ENCODE measurements around the gene R3HDM4.

R3HDM4 gene

DNA sequence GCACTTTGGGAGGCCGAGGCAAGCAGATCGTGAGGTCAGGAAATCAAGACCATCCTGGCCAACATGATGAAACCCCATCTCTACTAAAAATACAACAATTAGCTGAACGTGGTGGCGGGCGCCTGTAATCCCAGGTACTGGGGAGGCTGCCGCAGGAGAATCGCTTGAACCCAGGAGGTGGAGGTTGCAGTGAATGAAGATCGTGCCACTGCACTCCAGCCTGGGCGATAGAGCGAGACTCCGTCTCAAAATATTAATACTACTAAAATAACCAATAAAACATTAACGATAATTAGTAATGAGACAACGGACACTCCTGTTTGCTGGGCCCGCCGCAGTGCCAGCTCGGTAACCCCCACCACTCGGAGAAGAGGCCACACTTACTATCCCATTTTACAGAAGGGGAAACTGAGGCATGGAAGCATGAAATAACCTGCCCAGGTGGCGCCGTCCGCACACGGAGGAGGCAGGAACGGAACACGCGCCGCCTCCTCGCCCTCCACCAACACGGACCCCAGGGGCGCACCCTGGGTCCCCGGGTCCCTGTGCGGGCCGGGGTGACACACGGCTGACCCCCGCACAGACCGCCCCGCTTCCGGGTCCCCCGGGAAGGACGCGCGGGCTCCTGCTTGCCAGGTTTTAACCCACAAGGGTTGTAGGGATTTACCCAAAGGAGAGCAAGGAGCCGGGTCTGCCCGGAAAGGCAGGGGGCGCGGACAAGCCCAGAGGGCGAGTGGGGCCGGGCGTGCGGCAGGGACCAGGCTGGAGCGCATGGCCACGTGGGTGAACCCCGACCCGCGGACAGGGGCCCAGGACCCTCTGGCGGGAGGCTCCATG is 1.6 kb downstream of the R3HDM4 start:
- no peak overlapping the region for H3K4me3 ChIP-seq (ENCODE audit: low read depth, low read length)
- no peak for DNase-seq (ENCODE audit: low read depth)
- TF ChIP-seq, protein P1, sequence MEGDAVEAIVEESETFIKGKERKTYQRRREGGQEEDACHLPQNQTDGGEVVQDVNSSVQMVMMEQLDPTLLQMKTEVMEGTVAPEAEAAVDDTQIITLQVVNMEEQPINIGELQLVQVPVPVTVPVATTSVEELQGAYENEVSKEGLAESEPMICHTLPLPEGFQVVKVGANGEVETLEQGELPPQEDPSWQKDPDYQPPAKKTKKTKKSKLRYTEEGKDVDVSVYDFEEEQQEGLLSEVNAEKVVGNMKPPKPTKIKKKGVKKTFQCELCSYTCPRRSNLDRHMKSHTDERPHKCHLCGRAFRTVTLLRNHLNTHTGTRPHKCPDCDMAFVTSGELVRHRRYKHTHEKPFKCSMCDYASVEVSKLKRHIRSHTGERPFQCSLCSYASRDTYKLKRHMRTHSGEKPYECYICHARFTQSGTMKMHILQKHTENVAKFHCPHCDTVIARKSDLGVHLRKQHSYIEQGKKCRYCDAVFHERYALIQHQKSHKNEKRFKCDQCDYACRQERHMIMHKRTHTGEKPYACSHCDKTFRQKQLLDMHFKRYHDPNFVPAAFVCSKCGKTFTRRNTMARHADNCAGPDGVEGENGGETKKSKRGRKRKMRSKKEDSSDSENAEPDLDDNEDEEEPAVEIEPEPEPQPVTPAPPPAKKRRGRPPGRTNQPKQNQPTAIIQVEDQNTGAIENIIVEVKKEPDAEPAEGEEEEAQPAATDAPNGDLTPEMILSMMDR (IDR thresholded peaks at IDR 0.05; ENCODE audit: control insufficient read depth, extremely low read depth, insufficient read depth) = no peak

DNA sequence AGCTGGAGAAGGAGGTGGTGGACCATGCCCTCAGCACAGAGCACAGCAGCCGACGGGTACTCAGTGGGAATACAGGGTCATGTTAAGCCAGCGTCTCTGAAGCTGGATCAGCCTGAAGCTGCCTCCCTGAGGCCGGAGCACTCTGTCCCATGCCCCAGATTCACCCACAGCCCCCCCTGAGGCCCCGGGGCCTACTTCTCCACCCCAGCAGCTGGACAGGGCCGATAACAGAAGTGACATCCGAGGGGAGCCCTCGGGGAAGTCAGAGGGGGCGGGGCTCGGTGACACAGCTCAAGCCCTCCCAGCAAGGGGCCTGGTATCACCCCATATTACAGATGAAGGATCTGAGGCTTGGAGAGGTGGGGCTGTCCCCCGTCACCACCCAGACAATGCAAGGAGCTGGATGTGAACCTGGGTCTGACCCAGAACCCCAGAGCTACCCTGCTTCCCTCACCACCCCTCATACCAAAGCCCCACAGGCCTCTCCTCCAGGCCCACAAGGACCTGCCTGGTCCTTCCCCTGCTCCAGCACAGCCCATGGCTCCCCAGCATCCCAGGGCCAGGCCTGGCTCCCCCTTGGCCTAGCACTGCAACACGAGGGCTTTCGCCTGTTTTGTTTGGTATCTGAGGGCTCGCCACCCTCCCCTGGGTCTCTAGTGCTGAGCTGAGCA is 5.7 kb downstream of the R3HDM4 start:
- no peak overlapping the region for H3K4me3 ChIP-seq (ENCODE audit: low read depth, low read length)
- TF ChIP-seq, protein P1 (IDR thresholded peaks at IDR 0.05; ENCODE audit: control insufficient read depth, extremely low read depth, insufficient read depth) = no peak
- DNase-seq (ENCODE audit: low read depth) = no peak

DNA sequence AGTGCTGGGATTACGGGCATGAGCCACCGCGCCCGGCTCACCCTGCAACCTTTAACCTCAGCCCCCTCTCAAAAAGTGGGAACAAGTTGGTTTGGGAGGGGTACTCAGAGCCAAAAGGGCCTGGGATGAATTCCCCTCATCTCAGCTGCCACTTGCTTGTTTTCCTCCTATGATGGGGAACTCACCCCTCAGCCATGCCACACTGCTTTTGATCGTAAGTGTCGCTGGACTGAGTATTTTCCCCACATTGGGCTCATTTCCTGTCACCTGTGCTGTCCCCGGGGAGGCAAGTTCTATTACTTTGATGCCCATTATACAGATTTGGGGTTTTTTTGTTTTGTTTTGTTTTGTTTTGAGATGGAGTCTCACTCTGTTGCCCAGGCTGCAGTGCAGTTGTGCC is 6.5 kb downstream of the R3HDM4 start:
- DNase-seq (ENCODE audit: low read depth) = no peak
- no peak overlapping the region for H3K4me3 ChIP-seq (ENCODE audit: low read depth, low read length)
- TF ChIP-seq, protein P1 (IDR thresholded peaks at IDR 0.05; ENCODE audit: control insufficient read depth, extremely low read depth, insufficient read depth) = no peak

DNA sequence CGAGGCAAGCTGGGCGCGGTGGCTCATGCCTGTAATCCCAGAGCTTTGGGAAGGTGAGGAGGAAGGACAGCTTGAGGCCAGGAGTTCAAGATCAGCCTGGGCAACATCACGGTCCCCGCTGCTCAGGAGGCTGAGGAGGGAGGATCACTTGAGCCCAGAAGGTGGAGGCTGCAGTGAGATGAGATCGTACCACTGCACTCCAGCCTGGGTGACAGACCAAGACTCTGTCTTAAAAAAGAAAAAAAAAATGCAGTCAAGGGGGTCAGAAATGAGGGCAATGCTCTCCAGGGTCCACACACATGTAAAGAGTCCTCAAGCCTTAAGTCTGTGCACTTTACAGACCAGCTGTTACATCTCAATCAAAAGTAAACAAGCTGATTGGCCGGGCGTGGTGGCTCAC is 8.5 kb downstream of the R3HDM4 start:
- H3K4me3 ChIP-seq (ENCODE audit: low read depth, low read length) = no peak overlapping the region
- DNase-seq (ENCODE audit: low read depth) = no peak
- TF ChIP-seq, protein P1 (IDR thresholded peaks at IDR 0.05; ENCODE audit: control insufficient read depth, extremely low read depth, insufficient read depth) = no peak

DNA sequence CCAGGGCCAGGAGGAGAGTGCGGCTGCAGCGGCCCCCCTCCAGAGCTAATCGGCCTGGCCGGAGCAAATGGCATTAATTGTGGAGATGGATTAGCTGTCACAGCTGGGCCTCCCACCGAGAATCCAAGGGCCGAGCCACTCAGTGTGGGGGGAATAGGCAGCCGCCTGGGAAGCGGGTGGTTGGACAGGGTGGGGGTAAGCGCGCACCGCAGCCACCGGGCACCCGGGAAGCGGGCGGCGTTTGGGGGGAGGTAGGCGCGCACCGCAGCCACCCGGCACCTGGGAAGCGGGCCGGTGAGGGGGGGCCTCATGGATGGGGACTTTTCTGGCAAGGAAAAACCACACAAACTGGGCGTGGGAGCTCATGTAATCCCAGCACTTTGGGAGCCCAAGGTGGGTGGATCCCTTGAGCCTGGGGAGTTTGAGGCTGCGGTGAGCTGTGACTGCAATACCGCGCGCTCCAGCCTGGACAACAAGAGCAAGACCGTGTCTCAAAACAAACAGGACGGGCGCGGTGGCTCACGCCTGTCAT is 9.7 kb downstream of the R3HDM4 start:
- DNase-seq (ENCODE audit: low read depth) = no peak
- TF ChIP-seq, protein P1 (IDR thresholded peaks at IDR 0.05; ENCODE audit: control insufficient read depth, extremely low read depth, insufficient read depth) = no peak
- no peak overlapping the region for H3K4me3 ChIP-seq (ENCODE audit: low read depth, low read length)

DNA sequence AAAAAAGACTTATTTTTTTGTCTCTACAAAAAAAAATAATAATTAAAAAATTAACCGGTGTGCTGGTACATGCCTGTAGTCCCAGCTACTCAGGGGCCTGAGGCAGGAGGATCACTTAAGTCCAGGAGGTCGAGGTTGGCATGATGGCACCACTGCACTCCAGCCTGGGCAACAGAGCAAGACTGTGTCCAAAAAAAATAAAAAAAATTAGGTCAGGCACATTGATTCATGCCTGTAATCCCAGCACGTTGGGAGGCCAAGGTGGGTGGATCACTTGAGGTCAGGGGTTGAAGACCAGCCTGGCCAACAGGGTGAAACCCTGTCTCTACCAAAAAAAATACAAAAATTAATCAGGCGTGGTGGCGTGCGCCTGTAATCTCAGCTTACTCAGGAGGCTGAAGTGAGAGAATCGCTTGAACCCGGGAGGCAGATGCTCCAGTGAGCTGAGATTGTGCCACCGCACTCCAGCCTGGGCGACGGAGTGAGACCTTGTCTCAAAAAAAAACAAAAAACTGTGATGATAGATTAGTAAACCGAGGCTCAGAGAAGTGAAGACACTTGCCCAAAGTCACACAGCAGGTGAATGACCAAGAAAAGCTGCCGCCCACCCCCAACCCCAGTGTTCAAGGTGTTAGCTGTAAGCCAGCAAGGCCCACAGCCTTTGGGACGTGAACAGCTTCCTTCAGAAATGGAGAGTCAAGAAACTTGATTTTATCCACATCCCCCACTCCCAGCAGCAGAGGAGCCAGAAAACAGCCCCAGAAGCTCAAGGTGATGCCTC is 10.4 kb downstream of the R3HDM4 start:
- no peak for DNase-seq (ENCODE audit: low read depth)
- TF ChIP-seq, protein P1 (IDR thresholded peaks at IDR 0.05; ENCODE audit: control insufficient read depth, extremely low read depth, insufficient read depth) = no peak
- no peak overlapping the region for H3K4me3 ChIP-seq (ENCODE audit: low read depth, low read length)
